Measurements from ENCODE around the gene C6. TPM values are rescaled to one million over a fixed set of nuclear protein-coding genes. Genes with fewer than 3 reads are reported as not detected.

The C6 gene
- total and polyA plus RNA-seq, 9 of the 15 experiments (the other 6 are each of a cell fraction or from before 2014, with no cell fraction given): 0.09 TPM; not detected in 8

DNA sequence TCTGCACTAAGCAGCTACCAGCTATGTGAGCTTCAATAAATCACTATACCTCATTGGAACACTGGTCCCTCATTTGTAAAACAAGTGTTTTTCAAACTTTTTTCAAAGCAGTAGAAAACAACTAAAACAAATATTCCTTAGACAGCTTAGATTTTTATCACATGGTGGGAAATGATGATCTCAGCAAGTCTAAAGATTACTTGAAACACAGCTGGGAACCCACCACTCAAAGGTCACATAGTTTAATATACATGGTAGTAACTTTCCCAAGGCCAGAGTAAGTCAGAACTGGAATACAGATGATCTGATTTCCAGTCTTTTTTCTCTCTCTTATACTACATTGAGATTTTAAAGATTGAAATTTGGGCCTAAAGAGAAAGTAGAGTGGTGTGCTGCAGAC, 850 bp upstream of the C6 start:
- no peaks in the 10 kb centered on the region for H3K9me1 ChIP-seq (ENCODE audit: control insufficient read depth, insufficient read depth, low read length)
- BruUV-seq (replicated peaks): no TSS peak
- H4K20me1 ChIP-seq (replicated peaks; ENCODE audit: control insufficient read depth, insufficient read depth, low read length): no peaks in the 10 kb centered on the region
- in situ Hi-C loops (cut with MboI) (no loop called here), intact Hi-C loops (cut with micrococcal nuclease) (no loop called here)
- FAIRE-seq: no peak
- no peak overlapping the region for H3K27ac ChIP-seq (ENCODE audit: extremely low read depth, low read depth, low read length)
- H3K4me3 ChIP-seq: no peak overlapping the region
- ATAC-seq: no peak
- H3K4me2 ChIP-seq (ENCODE audit: insufficient read depth, low read length): no peak overlapping the region
- H3K36me3 ChIP-seq (ENCODE audit: control insufficient read depth, insufficient read depth, low read length): no peaks in the 10 kb centered on the region
- ChIA-PET POLR2A (no interaction called here), CTCF (ENCODE audit: low intra/inter-chr PET ratio) (no interaction called here)
- H3K9me3 ChIP-seq (replicated peaks; ENCODE audit: control insufficient read depth, insufficient read depth, low read depth, low read length): no peaks in the 10 kb centered on the region
- no peak for TF ChIP-seq ZNF347 (CRISPR knock-in tag; IDR thresholded peaks at IDR 0.05; ENCODE audit: low read depth)
- no peak for TF ChIP-seq SAP30 (IDR thresholded peaks at IDR 0.05; ENCODE audit: borderline replicate concordance, insufficient read depth, low read depth, low read length, poor library complexity, severe bottlenecking)
- TF ChIP-seq NR2C1 (IDR thresholded peaks at IDR 0.05): no peak
- no peak for TF ChIP-seq NR2C1 (tag; IDR thresholded peaks at IDR 0.05)
- no peak for TF ChIP-seq GTF2F1 (IDR thresholded peaks at IDR 0.05; ENCODE audit: low read depth, low read length)
- no peak for TF ChIP-seq EP400 (IDR thresholded peaks at IDR 0.05)
- TF ChIP-seq DPF2 (IDR thresholded peaks at IDR 0.05): no peak
- TF ChIP-seq ZNF124 (CRISPR knock-in tag; IDR thresholded peaks at IDR 0.05): no peak
- TF ChIP-seq, protein P1, sequence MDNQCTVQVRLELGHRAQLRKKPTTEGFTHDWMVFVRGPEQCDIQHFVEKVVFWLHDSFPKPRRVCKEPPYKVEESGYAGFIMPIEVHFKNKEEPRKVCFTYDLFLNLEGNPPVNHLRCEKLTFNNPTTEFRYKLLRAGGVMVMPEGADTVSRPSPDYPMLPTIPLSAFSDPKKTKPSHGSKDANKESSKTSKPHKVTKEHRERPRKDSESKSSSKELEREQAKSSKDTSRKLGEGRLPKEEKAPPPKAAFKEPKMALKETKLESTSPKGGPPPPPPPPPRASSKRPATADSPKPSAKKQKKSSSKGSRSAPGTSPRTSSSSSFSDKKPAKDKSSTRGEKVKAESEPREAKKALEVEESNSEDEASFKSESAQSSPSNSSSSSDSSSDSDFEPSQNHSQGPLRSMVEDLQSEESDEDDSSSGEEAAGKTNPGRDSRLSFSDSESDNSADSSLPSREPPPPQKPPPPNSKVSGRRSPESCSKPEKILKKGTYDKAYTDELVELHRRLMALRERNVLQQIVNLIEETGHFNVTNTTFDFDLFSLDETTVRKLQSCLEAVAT (IDR thresholded peaks at IDR 0.05): no peak
- no peak for TF ChIP-seq POLR2B (IDR thresholded peaks at IDR 0.05; ENCODE audit: low read depth, partially characterized antibody)
- TF ChIP-seq, protein P2, sequence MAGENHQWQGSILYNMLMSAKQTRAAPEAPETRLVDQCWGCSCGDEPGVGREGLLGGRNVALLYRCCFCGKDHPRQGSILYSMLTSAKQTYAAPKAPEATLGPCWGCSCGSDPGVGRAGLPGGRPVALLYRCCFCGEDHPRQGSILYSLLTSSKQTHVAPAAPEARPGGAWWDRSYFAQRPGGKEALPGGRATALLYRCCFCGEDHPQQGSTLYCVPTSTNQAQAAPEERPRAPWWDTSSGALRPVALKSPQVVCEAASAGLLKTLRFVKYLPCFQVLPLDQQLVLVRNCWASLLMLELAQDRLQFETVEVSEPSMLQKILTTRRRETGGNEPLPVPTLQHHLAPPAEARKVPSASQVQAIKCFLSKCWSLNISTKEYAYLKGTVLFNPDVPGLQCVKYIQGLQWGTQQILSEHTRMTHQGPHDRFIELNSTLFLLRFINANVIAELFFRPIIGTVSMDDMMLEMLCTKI (IDR thresholded peaks at IDR 0.05; ENCODE audit: partially characterized antibody): no peak
- TF ChIP-seq, protein P3, sequence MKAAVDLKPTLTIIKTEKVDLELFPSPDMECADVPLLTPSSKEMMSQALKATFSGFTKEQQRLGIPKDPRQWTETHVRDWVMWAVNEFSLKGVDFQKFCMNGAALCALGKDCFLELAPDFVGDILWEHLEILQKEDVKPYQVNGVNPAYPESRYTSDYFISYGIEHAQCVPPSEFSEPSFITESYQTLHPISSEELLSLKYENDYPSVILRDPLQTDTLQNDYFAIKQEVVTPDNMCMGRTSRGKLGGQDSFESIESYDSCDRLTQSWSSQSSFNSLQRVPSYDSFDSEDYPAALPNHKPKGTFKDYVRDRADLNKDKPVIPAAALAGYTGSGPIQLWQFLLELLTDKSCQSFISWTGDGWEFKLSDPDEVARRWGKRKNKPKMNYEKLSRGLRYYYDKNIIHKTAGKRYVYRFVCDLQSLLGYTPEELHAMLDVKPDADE (conservative IDR thresholded peaks at IDR 0.05; ENCODE audit: control insufficient read depth, low read depth, low read length): no peak
- TF ChIP-seq ZBTB17 (CRISPR knock-in tag; IDR thresholded peaks at IDR 0.05): no peak
- no peak for TF ChIP-seq SRSF7 (optimal IDR thresholded peaks at IDR 0.05; ENCODE audit: low read depth, low read length)
- DNase-seq (ENCODE audit: extremely low read depth in 1 of 4, low spot score in 3 of 4): no peak
- no peaks in the 10 kb centered on the region for H3K79me2 ChIP-seq (ENCODE audit: control insufficient read depth, insufficient read depth, low read length)
- H2AFZ ChIP-seq (ENCODE audit: low read depth, low read length): no peak overlapping the region
- no peaks in the 10 kb centered on the region for H3K27me3 ChIP-seq (ENCODE audit: control insufficient read depth in 2 of 2, insufficient read depth in 2 of 2, low read length in 2 of 2)
- no peaks in the 10 kb centered on the region for H3K4me1 ChIP-seq (replicated peaks in 1 of 2; ENCODE audit: control insufficient read depth in 2 of 2, insufficient read depth in 2 of 2, low read length in 2 of 2)
- H3K9ac ChIP-seq (ENCODE audit: insufficient read depth in 1 of 2, low read depth in 2 of 2, low read length in 2 of 2): no peak overlapping the region
